CD14-positive monocyte (primary cell): ENCODE data around the gene FBXO28. TPM values are rescaled to one million over a fixed set of nuclear protein-coding genes. Genes with fewer than 3 reads are reported as not detected.

Experiments
- DNase-seq, 3 donors: peaks; one replicate each; pipeline ENCODE4 v3.0.0-alpha.2; 2011 to 2022
- H2AFZ ChIP-seq: 2 replicates; pipeline ENCODE4 v1.6.0; 2012; ENCODE audit warnings: mild to moderate bottlenecking, low read depth, low read length, inconsistent platforms; ENCODE audit not compliant: insufficient read depth, poor library complexity, severe bottlenecking
- H3K27ac ChIP-seq, 2 donors: 1 replicate in 1 of 2; 2 replicates in 1 of 2; pipeline ENCODE4 v1.5.1; 2012 to 2013; ENCODE audit warnings: low read length in 2 of 2, control low read depth in 1 of 2, inconsistent platforms in 1 of 2, low read depth in 1 of 2, mild to moderate bottlenecking in 1 of 2
- H3K27me3 ChIP-seq, 2 donors: one replicate each; pipeline versions ENCODE4 v1.6.0 to v1.6.1; 2011 to 2013; ENCODE audit warnings: low read length in 2 of 2; ENCODE audit not compliant: control insufficient read depth in 2 of 2, insufficient read depth in 2 of 2
- H3K36me3 ChIP-seq, 2 donors: replicated peaks in 1 of 2; 1 replicate in 1 of 2; 2 replicates in 1 of 2; pipeline versions ENCODE4 v1.5.1 to v1.6.1; 2012 to 2013; ENCODE audit warnings: low read length in 2 of 2, control low read depth in 1 of 2, inconsistent platforms in 1 of 2, mild to moderate bottlenecking in 1 of 2; ENCODE audit not compliant: insufficient read depth in 2 of 2, control insufficient read depth in 1 of 2
- H3K4me1 ChIP-seq, 2 donors: 1 replicate in 1 of 2; 2 replicates in 1 of 2; pipeline versions ENCODE4 v1.5.1 to v1.6.1; 2012 to 2013; ENCODE audit warnings: low read length in 2 of 2, control low read depth in 1 of 2, inconsistent platforms in 1 of 2, mild to moderate bottlenecking in 1 of 2, moderate library complexity in 1 of 2; ENCODE audit not compliant: insufficient read depth in 2 of 2, control insufficient read depth in 1 of 2
- H3K4me2 ChIP-seq: replicated peaks from 2 replicates; pipeline ENCODE3; 2012; ENCODE audit warnings: low read length, moderate library complexity, mild to moderate bottlenecking; ENCODE audit not compliant: poor library complexity, severe bottlenecking; ENCODE audit errors: extremely low read depth
- H3K4me3 ChIP-seq, 3 experiments: fragments of 200-600 bp in 1 of 3; sonication (generic) in 1 of 3; replicated peaks in 1 of 3; 1 replicate in 2 of 3; 2 replicates in 1 of 3; pipeline ENCODE4 v1.5.1; 2011 to 2013; ENCODE audit warnings: low read length in 3 of 3, mild to moderate bottlenecking in 3 of 3, control low read depth in 2 of 3, low read depth in 2 of 3, inconsistent platforms in 1 of 3, moderate library complexity in 1 of 3
- H3K79me2 ChIP-seq: 2 replicates; pipeline ENCODE4 v1.6.0; 2012; ENCODE audit warnings: mild to moderate bottlenecking, control low read depth, inconsistent platforms, low read length, moderate library complexity; ENCODE audit not compliant: insufficient read depth
- H3K9ac ChIP-seq: 2 replicates; pipeline ENCODE4 v1.6.0; 2017; ENCODE audit warnings: low read length, mild to moderate bottlenecking; ENCODE audit not compliant: insufficient read depth, poor library complexity, severe bottlenecking
- H3K9me3 ChIP-seq, 2 donors: replicated peaks in 1 of 2; 1 replicate in 1 of 2; 2 replicates in 1 of 2; pipeline versions ENCODE4 v1.5.1 to v1.6.1; 2012 to 2013; ENCODE audit warnings: low read length in 2 of 2, control low read depth in 1 of 2; ENCODE audit not compliant: control insufficient read depth in 1 of 2, insufficient read depth in 1 of 2
- H4K20me1 ChIP-seq: 2 replicates; pipeline ENCODE4 v1.6.0; 2012; ENCODE audit warnings: mild to moderate bottlenecking, low read length, control low read depth, moderate library complexity; ENCODE audit not compliant: insufficient read depth
- H3K27ac Mint-ChIP-seq, 7 donors: one replicate each; pipeline ENCODE4 v1.8.0; 2020; ENCODE audit warnings: mild to moderate bottlenecking in 7 of 7, mixed read lengths in 7 of 7, moderate library complexity in 6 of 7, inconsistent platforms in 2 of 7
- H3K27me3 Mint-ChIP-seq, 3 donors: one replicate each; pipeline ENCODE4 v1.8.0; 2021 to 2022; ENCODE audit warnings: low read depth in 3 of 3, mild to moderate bottlenecking in 3 of 3, mixed read lengths in 3 of 3, moderate library complexity in 3 of 3, inconsistent platforms in 1 of 3
- H3K36me3 Mint-ChIP-seq, 2 donors: one replicate each; pipeline ENCODE4 v1.8.0; 2020; ENCODE audit warnings: mixed read lengths in 2 of 2, inconsistent platforms in 1 of 2, mild to moderate bottlenecking in 1 of 2
- H3K4me1 Mint-ChIP-seq: one replicate; pipeline ENCODE4 v1.8.0; 2020; ENCODE audit warnings: mild to moderate bottlenecking, mixed read lengths
- H3K4me3 Mint-ChIP-seq, 2 donors: one replicate each; pipeline ENCODE4 v1.8.0; 2020; ENCODE audit warnings: mild to moderate bottlenecking in 2 of 2, mixed read lengths in 2 of 2, moderate library complexity in 1 of 2
- H3K9me3 Mint-ChIP-seq, 7 donors: one replicate each; pipeline ENCODE4 v1.8.0; 2020 to 2022; ENCODE audit warnings: mixed read lengths in 7 of 7, mild to moderate bottlenecking in 6 of 7, moderate library complexity in 6 of 7, inconsistent platforms in 2 of 7
- WGBS: methylation state at CpG from one replicate; pipeline ENCODE4 v1.1.5; 2013; ENCODE audit warnings: missing lambda C conversion rate; ENCODE audit not compliant: insufficient coverage; 5-methylcytosine and 5-hydroxymethylcytosine counted together
- intact Hi-C, 2 donors: fragments of 100-400 bp; cut with micrococcal nuclease; formaldehyde crosslinking; loops; one replicate each; pipeline versions ENCODE4 v1.15.0 to v1.15.1; 2023
- polyA plus RNA-seq, 3 donors: library from polyadenylated mRNA; depleted of rRNA in 1 of 3; unstranded in 2 of 3; stranded (reverse) in 1 of 3; fragments of 300-500 nt in 2 of 3; fragments of >200 nt in 1 of 3; fragmentation: Illumina TruSeq in 2 of 3; gene quantifications; 1 replicate in 2 of 3; 2 replicates in 1 of 3; pipeline ENCODE4 v1.2.3, GENCODE V29; 2012 to 2021
- TF ChIP-seq, protein P1 (sequence below): fragments of 200-600 bp; IDR thresholded peaks from one replicate; pipeline ENCODE4 v1.8.0; 2022; ENCODE audit warnings: antibody characterized with exemption, mild to moderate bottlenecking

FBXO28 gene
- polyA plus RNA-seq, 3 donors: 12.9 to 15.8 (median 13.0) TPM

DNA sequence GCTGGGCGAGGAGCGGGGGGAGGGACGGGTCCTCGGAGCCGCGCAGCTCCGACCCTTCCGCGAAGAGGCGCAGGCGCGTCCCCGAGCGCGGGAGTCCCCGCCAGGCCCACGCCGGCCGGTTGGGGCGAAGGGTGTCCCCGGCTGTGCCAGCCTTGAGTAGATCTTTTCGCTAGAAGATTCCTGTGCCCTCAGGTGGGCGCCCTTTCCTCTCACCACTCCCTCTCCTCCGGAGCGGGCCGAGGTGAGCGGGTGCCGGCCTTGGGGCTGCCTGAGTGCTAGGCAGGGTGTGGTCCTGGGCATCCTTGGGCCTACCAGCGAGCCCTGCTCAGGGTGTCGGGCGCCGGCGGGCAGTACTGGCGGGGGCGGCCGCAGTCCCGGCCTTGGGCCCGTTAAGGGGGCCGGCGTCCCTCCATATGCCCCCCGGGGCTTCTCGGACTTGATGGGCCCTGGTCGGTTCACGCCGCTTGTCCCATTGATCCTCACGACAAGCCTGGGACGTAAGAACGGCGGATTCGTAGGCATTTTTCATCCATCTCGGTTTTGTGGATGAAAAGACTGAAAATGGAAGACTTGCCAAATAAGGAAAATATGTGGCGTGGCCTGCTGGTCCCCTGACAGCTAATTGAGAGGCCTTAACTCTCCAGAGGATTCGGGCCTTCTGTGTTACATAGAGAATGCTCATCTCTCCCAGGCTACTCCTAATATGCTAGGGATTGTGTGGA is 69.8 kb downstream of the FBXO28 start:
- peak overlapping the region; percentile 42 to 89 (median 63) for H3K27ac Mint-ChIP-seq
- peaks cover 0 to 1% (median 0%) of the 10 kb centered on the region in 3 donors for H3K27me3 Mint-ChIP-seq
- H3K9ac ChIP-seq: peak overlapping the region; percentile 95
- peaks cover 37% of the 10 kb centered on the region for H3K4me1 Mint-ChIP-seq
- H3K4me2 ChIP-seq: peak overlapping the region; percentile 93
- H3K36me3 ChIP-seq: peaks cover 0 to 6% of the 10 kb centered on the region in 2 donors
- peak overlapping the region; percentile 62 to 91 for H3K27ac ChIP-seq
- H2AFZ ChIP-seq: peak overlapping the region; percentile 92
- H3K4me3 ChIP-seq: peak overlapping the region; percentile 67 to 91 (median 84)
- H3K9me3 Mint-ChIP-seq: no peaks in the 10 kb centered on the region
- TF ChIP-seq, protein P1, sequence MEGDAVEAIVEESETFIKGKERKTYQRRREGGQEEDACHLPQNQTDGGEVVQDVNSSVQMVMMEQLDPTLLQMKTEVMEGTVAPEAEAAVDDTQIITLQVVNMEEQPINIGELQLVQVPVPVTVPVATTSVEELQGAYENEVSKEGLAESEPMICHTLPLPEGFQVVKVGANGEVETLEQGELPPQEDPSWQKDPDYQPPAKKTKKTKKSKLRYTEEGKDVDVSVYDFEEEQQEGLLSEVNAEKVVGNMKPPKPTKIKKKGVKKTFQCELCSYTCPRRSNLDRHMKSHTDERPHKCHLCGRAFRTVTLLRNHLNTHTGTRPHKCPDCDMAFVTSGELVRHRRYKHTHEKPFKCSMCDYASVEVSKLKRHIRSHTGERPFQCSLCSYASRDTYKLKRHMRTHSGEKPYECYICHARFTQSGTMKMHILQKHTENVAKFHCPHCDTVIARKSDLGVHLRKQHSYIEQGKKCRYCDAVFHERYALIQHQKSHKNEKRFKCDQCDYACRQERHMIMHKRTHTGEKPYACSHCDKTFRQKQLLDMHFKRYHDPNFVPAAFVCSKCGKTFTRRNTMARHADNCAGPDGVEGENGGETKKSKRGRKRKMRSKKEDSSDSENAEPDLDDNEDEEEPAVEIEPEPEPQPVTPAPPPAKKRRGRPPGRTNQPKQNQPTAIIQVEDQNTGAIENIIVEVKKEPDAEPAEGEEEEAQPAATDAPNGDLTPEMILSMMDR: no peak
- WGBS: 1% methylated on average over 50 of the region's 53 CpGs
- H3K36me3 Mint-ChIP-seq: peaks cover 5 to 19% of the 10 kb centered on the region in 2 donors
- no peaks in the 10 kb centered on the region for H3K27me3 ChIP-seq
- DNase-seq: peak; percentile 25 to 56 (median 40)
- no peaks in the 10 kb centered on the region for H3K9me3 ChIP-seq
- peaks cover 56% of the 10 kb centered on the region for H3K79me2 ChIP-seq
- H3K4me1 ChIP-seq: peaks cover 27 to 33% of the 10 kb centered on the region in 2 donors
- H4K20me1 ChIP-seq: peaks cover 52% of the 10 kb centered on the region
- peak overlapping the region; percentile 81 to 86 for H3K4me3 Mint-ChIP-seq
- intact Hi-C loops: loop anchor here in 1 of 2 donors (5.0 kb wide), 1 partner anchor 34 kb away; no protein-coding TSS in a partner anchor

GRCh38 chr1:224185208-224185607 is 71.3 kb downstream of the FBXO28 start:
- Histone ChIP-seq H3K9ac (no peak overlapping the region), H4K20me1 (peaks cover 67% of the 10 kb centered on the region), H3K4me2 (peak overlapping the region; percentile 93), H3K79me2 (peaks cover 71% of the 10 kb centered on the region), H3K36me3 (peaks cover 7 to 10% of the 10 kb centered on the region in 2 donors), H3K4me1 (peaks cover 27 to 33% of the 10 kb centered on the region in 2 donors), H3K9me3 (no peaks in the 10 kb centered on the region), H2AFZ (no peak overlapping the region), H3K27ac (peak overlapping the region in 1 of 2 donors; percentile 24), H3K27me3 (no peaks in the 10 kb centered on the region), H3K4me3 (peak overlapping the region in 1 of 3 experiments; percentile 84)
- Mint-ChIP-seq H3K27me3 (peaks cover 0 to 1% (median 0%) of the 10 kb centered on the region in 3 donors), H3K4me1 (peaks cover 39% of the 10 kb centered on the region), H3K27ac (peak overlapping the region in 4 of 7 donors; percentile 38 to 79 (median 64)), H3K9me3 (no peaks in the 10 kb centered on the region), H3K36me3 (peaks cover 12 to 26% of the 10 kb centered on the region in 2 donors), H3K4me3 (peak overlapping the region in 1 of 2 donors; percentile 81)
- DNase-seq: no peak
- TF ChIP-seq, protein P1: no peak
- intact Hi-C loops: no loop called here
- WGBS: 100% methylated on average over 4 of the region's 8 CpGs
